Activated CD8-positive, alpha-beta memory T cell treated with anti-CD3 and anti-CD28 coated beads for 24 hours (primary cell): ENCODE data around the gene TAS2R30.

Experiments used
- DNase-seq: peaks from one replicate; pipeline ENCODE4 v3.0.0-alpha.2; 2020

Gene TAS2R30, protein sequence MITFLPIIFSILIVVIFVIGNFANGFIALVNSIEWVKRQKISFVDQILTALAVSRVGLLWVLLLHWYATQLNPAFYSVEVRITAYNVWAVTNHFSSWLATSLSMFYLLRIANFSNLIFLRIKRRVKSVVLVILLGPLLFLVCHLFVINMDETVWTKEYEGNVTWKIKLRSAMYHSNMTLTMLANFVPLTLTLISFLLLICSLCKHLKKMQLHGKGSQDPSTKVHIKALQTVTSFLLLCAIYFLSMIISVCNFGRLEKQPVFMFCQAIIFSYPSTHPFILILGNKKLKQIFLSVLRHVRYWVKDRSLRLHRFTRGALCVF

GRCh38 chr12:11134305-11134704 lies at the start of gene TAS2R30:
TSS of gene TAS2R30 (minus strand) at chr12:11134644. CDS start at chr12:11134244, 400 bp downstream.
- DNase-seq: no peak

GRCh38 chr12:11183011-11183410 lies 48.6 kb upstream of the TAS2R30 start:
- no peak for DNase-seq

DNA sequence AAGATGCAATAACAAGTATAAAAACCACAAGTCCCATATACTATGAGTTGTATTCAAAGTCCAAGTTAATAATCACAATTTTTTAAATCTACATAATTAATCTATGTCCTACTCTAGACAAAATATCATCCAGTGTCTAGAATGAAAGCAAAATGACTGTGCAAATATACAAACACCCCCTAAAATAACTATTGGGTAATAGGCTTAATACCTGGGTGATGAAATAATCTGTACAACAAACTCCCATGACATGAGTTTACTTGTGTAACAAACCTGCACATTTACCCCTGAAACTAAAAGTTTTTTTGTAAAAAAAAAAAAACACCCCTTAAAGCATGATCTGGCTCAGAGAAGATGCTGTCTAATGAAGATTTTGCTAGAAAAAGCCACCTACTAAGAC lies 48.1 kb upstream of the TAS2R30 start:
- no peak for DNase-seq

DNA sequence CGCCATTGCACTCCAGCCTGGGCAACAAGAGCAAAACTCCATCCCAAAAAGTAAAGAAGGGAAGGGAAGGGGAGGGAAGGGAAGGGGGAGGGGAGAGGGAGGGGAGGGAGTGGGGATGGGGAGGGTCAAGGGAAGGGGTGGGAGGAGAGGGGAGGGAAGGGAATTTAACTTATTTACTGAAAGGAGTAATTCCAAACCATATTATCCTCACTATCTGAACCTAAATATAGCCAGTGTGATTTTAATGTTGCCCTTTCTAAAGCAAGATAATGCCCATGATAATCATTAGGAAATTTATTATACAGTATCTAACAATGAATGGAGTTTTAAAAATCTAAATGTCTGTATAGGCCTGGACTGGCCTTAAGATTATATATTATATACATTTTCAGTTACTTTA lies 43.8 kb upstream of the TAS2R30 start:
- no peak for DNase-seq

DNA sequence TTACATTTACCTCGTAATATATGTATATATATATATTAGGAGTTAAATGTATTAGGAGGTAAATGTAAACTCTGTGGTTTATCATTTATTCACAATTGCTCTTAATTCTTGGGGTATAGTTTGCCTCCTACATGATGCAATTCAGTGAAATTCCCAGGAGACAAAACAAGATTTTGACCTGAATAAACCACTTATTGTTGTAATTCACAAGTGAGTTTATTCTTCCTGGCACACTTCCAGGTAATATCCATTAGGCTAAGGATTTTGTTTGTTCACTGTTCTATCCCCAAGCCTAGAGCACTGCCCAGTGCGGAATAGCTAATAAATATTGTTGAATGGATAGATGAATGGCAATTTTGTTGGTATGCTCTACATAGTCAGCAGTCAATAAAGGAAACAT lies 39.6 kb upstream of the TAS2R30 start:
- DNase-seq: no peak

GRCh38 chr12:11171969-11172675 lies 37.7 kb upstream of the TAS2R30 start:
- DNase-seq: no peak

- DNase-seq: peak; percentile 92
These were observed 36.9 kb upstream of the TAS2R30 start, which contains the start of gene SMIM10L1 for GRCh38 chr12:11171145-11171968. TSS of gene SMIM10L1 (plus strand) at chr12:11171194. CDS start at chr12:11171357, 163 bp downstream.

DNA sequence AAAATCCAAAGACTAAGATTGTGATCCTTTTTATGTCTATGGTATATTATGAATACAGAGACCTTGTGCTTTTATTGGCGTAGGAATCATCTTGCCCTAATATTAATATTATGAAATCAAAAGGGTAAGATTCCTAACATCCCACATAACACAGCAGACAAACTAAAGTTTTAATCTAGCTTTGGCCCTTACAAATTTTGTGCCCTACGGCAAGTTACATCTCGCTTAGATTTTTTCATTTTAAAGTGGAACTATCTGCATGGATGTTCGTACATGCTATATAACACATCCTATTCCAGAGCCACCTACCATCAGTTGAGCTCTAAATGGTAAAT lies 36.3 kb upstream of the TAS2R30 start:
- no peak for DNase-seq

GRCh38 chr12:11166300-11166699 lies 31.9 kb upstream of the TAS2R30 start:
- DNase-seq: no peak

- DNase-seq: no peak
These were observed 29.9 kb upstream of the TAS2R30 start for GRCh38 chr12:11164384-11164783.

GRCh38 chr12:11162502-11162901 lies 28.1 kb upstream of the TAS2R30 start:
- DNase-seq: no peak

DNA sequence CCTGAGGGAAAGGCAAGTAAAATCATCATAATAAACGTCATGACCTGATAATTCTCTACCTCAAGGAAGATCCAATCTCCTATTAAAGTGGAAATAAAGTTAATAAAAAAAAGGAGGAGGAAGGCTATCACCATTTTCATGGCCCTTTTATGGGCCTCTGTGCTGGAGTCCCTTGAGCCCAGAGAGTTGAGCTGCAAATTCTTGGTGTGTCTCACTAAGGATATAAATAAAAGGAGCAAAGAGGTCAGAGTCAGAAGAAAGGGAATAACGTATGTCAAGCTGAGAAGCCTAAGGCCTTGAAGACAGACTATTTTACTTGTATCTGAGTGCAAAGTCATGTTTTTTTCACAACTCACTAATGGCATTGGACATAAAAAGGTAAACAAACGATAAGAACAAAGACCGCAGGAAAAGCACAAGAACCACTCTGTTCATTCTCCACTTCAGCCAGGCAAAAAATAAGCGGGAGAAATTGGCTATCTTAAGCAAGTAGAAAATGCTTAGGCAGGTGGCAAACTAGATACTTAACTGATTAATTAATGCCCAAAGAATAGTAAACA lies 24.5 kb upstream of the TAS2R30 start:
- no peak for DNase-seq

- no peak for DNase-seq
These were observed 20.0 kb upstream of the TAS2R30 start for GRCh38 chr12:11154400-11154925.

DNA sequence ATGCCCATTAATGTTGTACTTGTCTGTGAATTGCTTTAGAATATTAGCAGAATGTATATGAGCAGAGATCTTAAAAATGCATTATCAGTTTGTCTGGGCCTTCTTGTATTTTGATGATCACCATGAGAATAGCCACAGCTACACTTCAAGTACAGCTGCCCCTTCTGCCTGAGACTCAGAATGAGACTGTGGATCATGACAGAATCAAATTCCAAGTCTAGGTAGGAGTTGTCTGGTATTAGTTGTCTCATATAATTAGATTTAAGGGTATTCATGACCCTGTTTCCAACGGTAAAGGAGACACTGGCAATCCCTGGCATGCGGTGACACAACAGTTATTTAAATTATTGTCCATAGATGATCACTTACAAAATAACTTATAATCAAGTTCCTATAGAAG lies 18.3 kb upstream of the TAS2R30 start:
- DNase-seq: no peak

- no peak for DNase-seq
These were observed 16.4 kb upstream of the TAS2R30 start for GRCh38 chr12:11150832-11151231.

- DNase-seq: no peak
These were observed 13.0 kb upstream of the TAS2R30 start for GRCh38 chr12:11147420-11147819.

GRCh38 chr12:11144297-11144696 lies 9.9 kb upstream of the TAS2R30 start:
- no peak for DNase-seq

GRCh38 chr12:11143352-11143751 lies 8.9 kb upstream of the TAS2R30 start:
- no peak for DNase-seq

DNA sequence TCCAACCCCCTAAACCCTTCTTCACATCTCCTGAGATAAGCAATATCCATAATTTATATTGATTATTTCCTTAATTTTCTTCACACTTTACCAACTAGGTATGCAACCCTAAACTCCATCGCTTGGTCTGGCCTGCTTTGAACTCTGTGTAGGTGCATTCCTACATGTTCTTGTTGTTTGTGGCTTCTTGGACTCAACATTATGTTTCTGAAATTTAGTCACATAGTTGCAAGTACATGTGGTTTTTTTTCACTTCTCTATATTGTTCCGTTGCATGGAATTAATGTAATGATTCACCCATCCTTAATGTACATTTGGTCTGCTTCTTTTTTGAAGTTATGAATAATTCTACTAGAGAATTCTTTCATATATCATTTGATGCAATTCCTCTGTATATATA lies 1.6 kb upstream of the TAS2R30 start:
- no peak for DNase-seq

DNA sequence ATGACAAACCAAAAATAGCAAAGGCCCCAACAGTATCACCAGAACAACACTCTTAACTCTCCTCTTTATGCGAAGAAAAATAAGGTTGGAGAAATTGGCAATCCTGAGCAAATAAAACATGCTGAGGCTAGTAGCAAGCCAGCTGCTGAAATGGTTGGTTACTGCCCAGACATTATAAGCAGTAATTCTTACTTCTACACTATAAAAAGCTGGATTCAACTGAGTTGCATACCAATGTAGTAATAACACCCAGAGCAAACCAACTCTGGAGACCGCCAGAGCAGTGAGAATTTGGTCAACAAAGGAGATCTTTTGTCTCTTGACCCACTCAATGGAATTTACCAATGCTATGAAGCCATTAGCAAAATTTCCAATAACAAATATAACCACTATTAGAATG lies 628 bp downstream of the TAS2R30 start:
- no peak for DNase-seq

DNA sequence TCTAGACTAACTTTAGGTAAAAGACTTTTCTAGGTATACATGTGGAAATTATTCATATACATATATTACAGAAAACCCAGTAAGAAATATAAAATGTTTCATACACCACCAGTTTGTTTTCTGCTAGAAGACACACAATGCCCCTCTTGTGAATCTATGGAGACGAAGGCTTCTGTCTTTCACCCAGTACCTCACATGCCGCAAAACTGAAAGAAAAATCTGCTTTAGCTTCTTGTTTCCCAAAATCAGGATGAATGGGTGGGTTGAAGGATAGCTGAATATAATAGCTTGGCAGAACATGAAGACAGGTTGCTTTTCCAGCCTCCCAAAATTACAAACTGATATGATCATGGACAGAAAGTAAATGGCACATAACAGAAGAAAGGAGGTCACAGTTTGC lies 1.3 kb downstream of the TAS2R30 start:
- DNase-seq: no peak

DNA sequence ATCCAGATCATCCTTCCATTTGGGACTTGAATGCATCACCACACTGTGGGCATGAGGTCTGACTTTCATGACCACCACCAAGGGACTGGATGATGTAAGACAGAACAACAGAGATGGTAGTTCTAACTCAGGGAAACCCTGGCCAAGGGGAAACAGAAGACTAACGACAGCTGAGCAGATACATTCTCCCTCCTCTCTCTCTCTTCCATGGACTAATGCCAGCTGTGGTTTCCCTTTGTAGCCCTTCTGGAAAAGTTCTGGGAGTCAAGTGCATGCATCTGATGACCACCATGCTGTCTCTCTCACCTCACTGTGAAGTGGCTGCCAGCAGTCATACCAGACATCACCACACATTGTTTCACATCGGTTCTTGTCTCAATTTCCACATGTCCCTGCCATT lies 3.4 kb downstream of the TAS2R30 start:
- DNase-seq: no peak

DNA sequence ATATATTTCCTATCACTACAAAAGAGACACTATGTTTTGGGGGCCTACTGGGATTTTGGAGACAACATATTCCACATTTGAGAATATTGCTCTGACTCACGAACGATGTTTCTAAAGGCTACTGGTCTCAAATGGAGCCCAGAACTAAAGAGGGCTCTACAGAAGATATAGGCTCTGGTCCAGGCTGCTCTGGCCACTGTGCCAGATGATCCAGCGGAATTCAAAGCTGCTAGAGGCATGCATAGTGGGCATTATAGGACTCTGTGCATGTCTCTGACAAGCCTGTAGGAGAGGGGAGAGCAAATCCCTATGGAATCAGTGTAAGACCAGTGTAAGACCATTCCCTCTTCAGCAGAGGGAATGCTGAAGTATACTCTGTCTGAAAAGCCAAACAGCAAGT lies 4.1 kb downstream of the TAS2R30 start:
- DNase-seq: no peak
